Fibroblast of villous mesenchyme (primary cell): ENCODE data around the gene NUDCD2. TPM values are rescaled to one million over a fixed set of nuclear protein-coding genes. Genes with fewer than 3 reads are reported as not detected.

ENCODE experiments used
- DNase-seq: peaks from one replicate; pipeline ENCODE4 v3.0.0-alpha.2; 2010; ENCODE audit warnings: low read depth
- H3K4me3 ChIP-seq: 2 replicates; pipeline ENCODE4 v1.5.1; 2011; ENCODE audit warnings: low read depth, mild to moderate bottlenecking, low read length
- CTCF ChIP-seq: IDR thresholded peaks from 2 replicates; pipeline ENCODE4 v1.5.1; 2012; ENCODE audit warnings: low read depth, mild to moderate bottlenecking, low read length; ENCODE audit not compliant: insufficient read depth
- total RNA-seq: library from RNA; depleted of rRNA; stranded (reverse); fragments of >200 nt; gene quantifications from 2 replicates; pipeline ENCODE4 v1.2.3, GENCODE V29; 2012

Gene NUDCD2
- total RNA-seq, 1 donor: 7.8 TPM

GRCh38 chr5:163496286-163496685 lies 36.4 kb upstream of the NUDCD2 start:
- H3K4me3 ChIP-seq: no peak overlapping the region
- TF ChIP-seq CTCF: no peak
- DNase-seq: no peak

- DNase-seq: no peak
- TF ChIP-seq CTCF: no peak
- H3K4me3 ChIP-seq: no peak overlapping the region
Observed at GRCh38 chr5:163489745-163490075, 29.8 kb upstream of the NUDCD2 start.

GRCh38 chr5:163489055-163489744 lies 29.3 kb upstream of the NUDCD2 start:
- peak; percentile 45 for TF ChIP-seq CTCF
- peak; percentile 66 for DNase-seq
- no peak overlapping the region for H3K4me3 ChIP-seq

GRCh38 chr5:163478982-163479271 lies 19.0 kb upstream of the NUDCD2 start:
- no peak for TF ChIP-seq CTCF
- no peak overlapping the region for H3K4me3 ChIP-seq
- DNase-seq: no peak

GRCh38 chr5:163478126-163478981 lies 18.5 kb upstream of the NUDCD2 start:
- no peak for TF ChIP-seq CTCF
- H3K4me3 ChIP-seq: no peak overlapping the region
- DNase-seq: peak; percentile 35

GRCh38 chr5:163475411-163475810 lies 15.5 kb upstream of the NUDCD2 start:
- H3K4me3 ChIP-seq: no peak overlapping the region
- DNase-seq: no peak
- TF ChIP-seq CTCF: no peak
